ENCODE results near the gene FOXL3. TPM values are rescaled to one million over a fixed set of nuclear protein-coding genes. Genes with fewer than 3 reads are reported as not detected.

FOXL3 gene
- polyA plus RNA-seq, 1 of the 3 experiments (the other 2 are of a cell fraction), result not detected

DNA sequence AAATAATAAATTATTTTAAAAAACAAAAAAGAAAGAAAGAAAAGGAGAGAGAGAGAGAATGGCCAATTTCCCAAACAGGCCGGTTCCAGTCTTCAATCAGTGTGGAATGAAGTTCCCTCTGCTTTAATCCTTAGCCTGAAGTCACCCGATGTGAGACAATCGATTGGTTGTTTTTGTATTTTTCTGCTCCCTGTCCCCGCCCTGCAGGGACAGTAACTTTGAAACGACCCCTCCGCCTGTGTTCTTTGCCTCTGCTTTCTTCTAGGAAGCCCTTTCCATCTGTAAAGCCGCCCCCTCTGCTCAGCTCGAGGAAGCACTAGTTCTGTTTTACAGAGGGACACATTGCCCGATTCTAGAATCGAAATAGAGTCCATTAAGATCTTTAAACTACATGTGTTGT is 33.4 kb downstream of the FOXL3 start:
- POLR2A ChIA-PET, result no interaction called here
- no peaks in the 10 kb centered on the region for H3K79me2 ChIP-seq (ENCODE audit: insufficient read depth)
- H3K27me3 ChIP-seq (ENCODE audit: insufficient read depth), result peaks cover 34% of the 10 kb centered on the region
- no peaks in the 10 kb centered on the region for H3F3A ChIP-seq (replicated peaks; ENCODE audit: insufficient read depth)
- peaks cover 0 to 16% of the 10 kb centered on the region in 2 experiments; a peak in 1 of 4 replicates for H3K4me1 ChIP-seq (ENCODE audit: control insufficient read depth in 1 of 2, insufficient read depth in 2 of 2, low read depth in 1 of 2, low read length in 1 of 2)
- no peak for DNase-seq
- H3K36me3 ChIP-seq (replicated peaks in 1 of 2; ENCODE audit: control insufficient read depth in 1 of 2, insufficient read depth in 2 of 2, low read length in 1 of 2), result no peaks in the 10 kb centered on the region
- no peak overlapping the region for H3K4me2 ChIP-seq
- TF ChIP-seq, protein P1, sequence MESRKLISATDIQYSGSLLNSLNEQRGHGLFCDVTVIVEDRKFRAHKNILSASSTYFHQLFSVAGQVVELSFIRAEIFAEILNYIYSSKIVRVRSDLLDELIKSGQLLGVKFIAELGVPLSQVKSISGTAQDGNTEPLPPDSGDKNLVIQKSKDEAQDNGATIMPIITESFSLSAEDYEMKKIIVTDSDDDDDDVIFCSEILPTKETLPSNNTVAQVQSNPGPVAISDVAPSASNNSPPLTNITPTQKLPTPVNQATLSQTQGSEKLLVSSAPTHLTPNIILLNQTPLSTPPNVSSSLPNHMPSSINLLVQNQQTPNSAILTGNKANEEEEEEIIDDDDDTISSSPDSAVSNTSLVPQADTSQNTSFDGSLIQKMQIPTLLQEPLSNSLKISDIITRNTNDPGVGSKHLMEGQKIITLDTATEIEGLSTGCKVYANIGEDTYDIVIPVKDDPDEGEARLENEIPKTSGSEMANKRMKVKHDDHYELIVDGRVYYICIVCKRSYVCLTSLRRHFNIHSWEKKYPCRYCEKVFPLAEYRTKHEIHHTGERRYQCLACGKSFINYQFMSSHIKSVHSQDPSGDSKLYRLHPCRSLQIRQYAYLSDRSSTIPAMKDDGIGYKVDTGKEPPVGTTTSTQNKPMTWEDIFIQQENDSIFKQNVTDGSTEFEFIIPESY (IDR thresholded peaks at IDR 0.05; ENCODE audit: borderline replicate concordance, low read depth), result no peak
- TF ChIP-seq GABPA (IDR thresholded peaks at IDR 0.05; ENCODE audit: low read depth), result no peak
- no peak for TF ChIP-seq RCOR1 (IDR thresholded peaks at IDR 0.05; ENCODE audit: low read length)
- TF ChIP-seq RXRA (IDR thresholded peaks at IDR 0.05; ENCODE audit: borderline replicate concordance, low read depth), result no peak
- TF ChIP-seq ELF1 (IDR thresholded peaks at IDR 0.05), result no peak
- no peak for TF ChIP-seq FOSL2 (IDR thresholded peaks at IDR 0.05; ENCODE audit: borderline replicate concordance, low read depth)
- no peak for TF ChIP-seq TEAD4 (IDR thresholded peaks at IDR 0.05; ENCODE audit: borderline replicate concordance, insufficient read depth)
- TF ChIP-seq FOXJ3 (CRISPR knock-in tag; IDR thresholded peaks at IDR 0.05), result no peak
- no peak for TF ChIP-seq POLR2AphosphoS5 (IDR thresholded peaks at IDR 0.05; ENCODE audit: low read depth, low read length)
- no peak for TF ChIP-seq USF1 (IDR thresholded peaks at IDR 0.05; ENCODE audit: borderline replicate concordance, low read depth)
- no peak for TF ChIP-seq EP300 (IDR thresholded peaks at IDR 0.05; ENCODE audit: borderline replicate concordance in 1 of 2, low read depth in 1 of 2, low read length in 1 of 2)
- TF ChIP-seq, protein P2, sequence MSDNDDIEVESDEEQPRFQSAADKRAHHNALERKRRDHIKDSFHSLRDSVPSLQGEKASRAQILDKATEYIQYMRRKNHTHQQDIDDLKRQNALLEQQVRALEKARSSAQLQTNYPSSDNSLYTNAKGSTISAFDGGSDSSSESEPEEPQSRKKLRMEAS (IDR thresholded peaks at IDR 0.05; ENCODE audit: low read depth), result no peak
- no peak for TF ChIP-seq MXI1 (IDR thresholded peaks at IDR 0.05; ENCODE audit: low read depth, low read length)
- no peak for TF ChIP-seq RFX5 (IDR thresholded peaks at IDR 0.05; ENCODE audit: low read length)
- no peak for TF ChIP-seq USF2 (IDR thresholded peaks at IDR 0.05; ENCODE audit: borderline replicate concordance, low read depth, low read length)
- no peak for TF ChIP-seq TCF12 (IDR thresholded peaks at IDR 0.05)
- TF ChIP-seq FOXM1 (IDR thresholded peaks at IDR 0.05; ENCODE audit: low read depth), result no peak
- TF ChIP-seq EZH2phosphoT487 (IDR thresholded peaks at IDR 0.05; ENCODE audit: borderline replicate concordance, low read depth), result no peak
- TF ChIP-seq JUND (IDR thresholded peaks at IDR 0.05), result no peak
- H3K4me3 ChIP-seq (ENCODE audit: low read depth in 2 of 2, low read length in 1 of 2), result no peak overlapping the region
- H3K27ac ChIP-seq (ENCODE audit: low read depth in 2 of 2, low read length in 1 of 2), result no peak overlapping the region
- CTCF ChIA-PET, result interaction anchor here (0.6 to 3.8 kb wide), 7 partner anchors 9 to 450 kb away, joined by 3 to 67 read pairs (median 10); no protein-coding TSS in a partner anchor
- no peak overlapping the region for H3K9ac ChIP-seq
- no peak overlapping the region for H2AFZ ChIP-seq (ENCODE audit: low read depth)
- H3K9me3 ChIP-seq, result no peaks in the 10 kb centered on the region
- H4K20me1 ChIP-seq (ENCODE audit: insufficient read depth), result peaks cover 3% of the 10 kb centered on the region; the same call in 1 of the 2 replicates
- WGBS (ENCODE audit: low lambda C conversion rate), result 67% methylated on average over 10 of the region's 10 CpGs
- H3K9me2 ChIP-seq, result no peaks in the 10 kb centered on the region
